ENCODE results near the gene FAM20A. TPM values are rescaled to one million over a fixed set of nuclear protein-coding genes. Genes with fewer than 3 reads are reported as not detected.

FAM20A gene
- total and polyA plus RNA-seq, 2 of the 8 experiments (the other 6 are each of a cell fraction or from before 2014, with no cell fraction given) = 3.6 to 11.9 TPM

GRCh38 chr17:68605914-68606313, 4.7 kb upstream of the FAM20A start (continued):
- TF ChIP-seq CBX5 (IDR thresholded peaks at IDR 0.05; ENCODE audit: low read depth, low read length) (no peak), SRF (IDR thresholded peaks at IDR 0.05; ENCODE audit: low read depth, low read length) (no peak), SP2 (IDR thresholded peaks at IDR 0.05; ENCODE audit: low read length) (no peak), SIRT6 (IDR thresholded peaks at IDR 0.05; ENCODE audit: low read length) (no peak), RNF2 (IDR thresholded peaks at IDR 0.05; ENCODE audit: borderline replicate concordance, low read depth, low read length, missing control alignments, poor library complexity, severe bottlenecking) (no peak), POLR2A (IDR thresholded peaks at IDR 0.05; ENCODE audit: control extremely low read depth in 1 of 2, low read depth in 2 of 2, low read length in 2 of 2) (no peak), NRF1 (IDR thresholded peaks at IDR 0.05; ENCODE audit: low read depth, low read length) (no peak)
